ENCODE data around the gene PRICKLE2. TPM values are rescaled to one million over a fixed set of nuclear protein-coding genes. Genes with fewer than 3 reads are reported as not detected.
"Not testable (repeated sequence)": the region's sequence is repeated elsewhere in the genome, so short reads cannot be mapped to it uniquely, and the experiment has no call there.

PRICKLE2 gene
- total RNA-seq, 1 donor: 0.63 TPM

- Histone ChIP-seq H3K4me1 (ENCODE audit: insufficient read depth, low read length) (no peaks in the 10 kb centered on the region), H3K9me3 (ENCODE audit: low read depth, low read length) (no peaks in the 10 kb centered on the region), H3K4me3 (ENCODE audit: low read length) (no peak overlapping the region), H3K27me3 (ENCODE audit: insufficient read depth, low read length) (no peaks in the 10 kb centered on the region)
Observed at GRCh38 chr3:64108231-64108630, 117.0 kb downstream of the PRICKLE2 start.

- no peak overlapping the region for H3K4me3 ChIP-seq (ENCODE audit: low read length)
- no peaks in the 10 kb centered on the region for H3K9me3 ChIP-seq (ENCODE audit: low read depth, low read length)
- H3K27me3 ChIP-seq (ENCODE audit: insufficient read depth, low read length): no peaks in the 10 kb centered on the region
- no peaks in the 10 kb centered on the region for H3K4me1 ChIP-seq (ENCODE audit: insufficient read depth, low read length)
Observed at GRCh38 chr3:64107190-64107589, 118.1 kb downstream of the PRICKLE2 start.

- no peaks in the 10 kb centered on the region for H3K9me3 ChIP-seq (ENCODE audit: low read depth, low read length)
- no peaks in the 10 kb centered on the region for H3K27me3 ChIP-seq (ENCODE audit: insufficient read depth, low read length)
- H3K4me1 ChIP-seq (ENCODE audit: insufficient read depth, low read length): no peaks in the 10 kb centered on the region
- H3K4me3 ChIP-seq (ENCODE audit: low read length): no peak overlapping the region
Observed at GRCh38 chr3:64105816-64106215, 119.5 kb downstream of the PRICKLE2 start.

- Histone ChIP-seq H3K9me3 (ENCODE audit: low read depth, low read length) (no peaks in the 10 kb centered on the region), H3K4me3 (ENCODE audit: low read length) (no peak overlapping the region), H3K27me3 (ENCODE audit: insufficient read depth, low read length) (no peaks in the 10 kb centered on the region), H3K4me1 (ENCODE audit: insufficient read depth, low read length) (no peaks in the 10 kb centered on the region)
Observed at GRCh38 chr3:64104691-64105111, 120.6 kb downstream of the PRICKLE2 start.

- Histone ChIP-seq H3K4me3 (ENCODE audit: low read length) (no peak overlapping the region), H3K4me1 (ENCODE audit: insufficient read depth, low read length) (no peaks in the 10 kb centered on the region), H3K9me3 (ENCODE audit: low read depth, low read length) (no peaks in the 10 kb centered on the region), H3K27me3 (ENCODE audit: insufficient read depth, low read length) (no peaks in the 10 kb centered on the region)
Observed at GRCh38 chr3:64104006-64104405, 121.3 kb downstream of the PRICKLE2 start.

GRCh38 chr3:64103131-64103530 lies 122.1 kb downstream of the PRICKLE2 start:
- Histone ChIP-seq H3K4me1 (ENCODE audit: insufficient read depth, low read length) (no peaks in the 10 kb centered on the region), H3K4me3 (ENCODE audit: low read length) (no peak overlapping the region), H3K9me3 (ENCODE audit: low read depth, low read length) (no peaks in the 10 kb centered on the region), H3K27me3 (ENCODE audit: insufficient read depth, low read length) (no peaks in the 10 kb centered on the region)

- Histone ChIP-seq H3K4me3 (ENCODE audit: low read length) (no peak overlapping the region), H3K9me3 (ENCODE audit: low read depth, low read length) (no peaks in the 10 kb centered on the region), H3K27me3 (ENCODE audit: insufficient read depth, low read length) (no peaks in the 10 kb centered on the region), H3K4me1 (ENCODE audit: insufficient read depth, low read length) (no peaks in the 10 kb centered on the region)
Observed at GRCh38 chr3:64102147-64102546, 123.1 kb downstream of the PRICKLE2 start.

GRCh38 chr3:64099316-64099715 lies 126.0 kb downstream of the PRICKLE2 start:
- no peak overlapping the region for H3K4me3 ChIP-seq (ENCODE audit: low read length)
- H3K27me3 ChIP-seq (ENCODE audit: insufficient read depth, low read length): no peaks in the 10 kb centered on the region
- no peaks in the 10 kb centered on the region for H3K4me1 ChIP-seq (ENCODE audit: insufficient read depth, low read length)
- no peaks in the 10 kb centered on the region for H3K9me3 ChIP-seq (ENCODE audit: low read depth, low read length)

GRCh38 chr3:64098670-64099069 lies 126.6 kb downstream of the PRICKLE2 start:
- Histone ChIP-seq H3K27me3 (ENCODE audit: insufficient read depth, low read length) (no peaks in the 10 kb centered on the region), H3K4me3 (ENCODE audit: low read length) (no peak overlapping the region), H3K9me3 (ENCODE audit: low read depth, low read length) (no peaks in the 10 kb centered on the region), H3K4me1 (ENCODE audit: insufficient read depth, low read length) (no peaks in the 10 kb centered on the region)

- Histone ChIP-seq H3K27me3 (ENCODE audit: insufficient read depth, low read length) (no peaks in the 10 kb centered on the region), H3K4me3 (ENCODE audit: low read length) (no peak overlapping the region), H3K4me1 (ENCODE audit: insufficient read depth, low read length) (no peaks in the 10 kb centered on the region), H3K9me3 (ENCODE audit: low read depth, low read length) (no peaks in the 10 kb centered on the region)
Observed at GRCh38 chr3:64097920-64098319, 127.3 kb downstream of the PRICKLE2 start.

- Histone ChIP-seq H3K4me1 (ENCODE audit: insufficient read depth, low read length) (no peaks in the 10 kb centered on the region), H3K9me3 (ENCODE audit: low read depth, low read length) (no peaks in the 10 kb centered on the region), H3K27me3 (ENCODE audit: insufficient read depth, low read length) (no peaks in the 10 kb centered on the region), H3K4me3 (ENCODE audit: low read length) (no peak overlapping the region)
Observed at GRCh38 chr3:64095802-64096201, 129.5 kb downstream of the PRICKLE2 start.

- Histone ChIP-seq H3K4me3 (ENCODE audit: low read length) (no peak overlapping the region), H3K4me1 (ENCODE audit: insufficient read depth, low read length) (no peaks in the 10 kb centered on the region), H3K27me3 (ENCODE audit: insufficient read depth, low read length) (no peaks in the 10 kb centered on the region), H3K9me3 (ENCODE audit: low read depth, low read length) (no peaks in the 10 kb centered on the region)
Observed at GRCh38 chr3:64094713-64095079, 130.6 kb downstream of the PRICKLE2 start.

- H3K4me3 ChIP-seq (ENCODE audit: low read length): no peak overlapping the region
- no peaks in the 10 kb centered on the region for H3K9me3 ChIP-seq (ENCODE audit: low read depth, low read length)
- no peaks in the 10 kb centered on the region for H3K27me3 ChIP-seq (ENCODE audit: insufficient read depth, low read length)
- H3K4me1 ChIP-seq (ENCODE audit: insufficient read depth, low read length): no peaks in the 10 kb centered on the region
Observed at GRCh38 chr3:64093825-64094712, 131.2 kb downstream of the PRICKLE2 start.

GRCh38 chr3:64093211-64093610 lies 132.1 kb downstream of the PRICKLE2 start:
- H3K4me1 ChIP-seq (ENCODE audit: insufficient read depth, low read length): no peaks in the 10 kb centered on the region
- no peaks in the 10 kb centered on the region for H3K27me3 ChIP-seq (ENCODE audit: insufficient read depth, low read length)
- no peaks in the 10 kb centered on the region for H3K9me3 ChIP-seq (ENCODE audit: low read depth, low read length)
- H3K4me3 ChIP-seq (ENCODE audit: low read length): no peak overlapping the region

- H3K9me3 ChIP-seq (ENCODE audit: low read depth, low read length): no peaks in the 10 kb centered on the region
- no peaks in the 10 kb centered on the region for H3K4me1 ChIP-seq (ENCODE audit: insufficient read depth, low read length)
- H3K27me3 ChIP-seq (ENCODE audit: insufficient read depth, low read length): no peaks in the 10 kb centered on the region
- no peak overlapping the region for H3K4me3 ChIP-seq (ENCODE audit: low read length)
Observed at GRCh38 chr3:64091501-64091900, 133.8 kb downstream of the PRICKLE2 start.

- H3K4me1 ChIP-seq (ENCODE audit: insufficient read depth, low read length); H3K4me3 ChIP-seq (ENCODE audit: low read length); H3K9me3 ChIP-seq (ENCODE audit: low read depth, low read length); H3K27me3 ChIP-seq (ENCODE audit: insufficient read depth, low read length): not testable (repeated sequence)
Observed at GRCh38 chr3:64089386-64089785, 135.9 kb downstream of the PRICKLE2 start.

Measured in mononuclear cell (primary cell).